Measurements from ENCODE around the gene NR1D1.

NR1D1 gene

DNA sequence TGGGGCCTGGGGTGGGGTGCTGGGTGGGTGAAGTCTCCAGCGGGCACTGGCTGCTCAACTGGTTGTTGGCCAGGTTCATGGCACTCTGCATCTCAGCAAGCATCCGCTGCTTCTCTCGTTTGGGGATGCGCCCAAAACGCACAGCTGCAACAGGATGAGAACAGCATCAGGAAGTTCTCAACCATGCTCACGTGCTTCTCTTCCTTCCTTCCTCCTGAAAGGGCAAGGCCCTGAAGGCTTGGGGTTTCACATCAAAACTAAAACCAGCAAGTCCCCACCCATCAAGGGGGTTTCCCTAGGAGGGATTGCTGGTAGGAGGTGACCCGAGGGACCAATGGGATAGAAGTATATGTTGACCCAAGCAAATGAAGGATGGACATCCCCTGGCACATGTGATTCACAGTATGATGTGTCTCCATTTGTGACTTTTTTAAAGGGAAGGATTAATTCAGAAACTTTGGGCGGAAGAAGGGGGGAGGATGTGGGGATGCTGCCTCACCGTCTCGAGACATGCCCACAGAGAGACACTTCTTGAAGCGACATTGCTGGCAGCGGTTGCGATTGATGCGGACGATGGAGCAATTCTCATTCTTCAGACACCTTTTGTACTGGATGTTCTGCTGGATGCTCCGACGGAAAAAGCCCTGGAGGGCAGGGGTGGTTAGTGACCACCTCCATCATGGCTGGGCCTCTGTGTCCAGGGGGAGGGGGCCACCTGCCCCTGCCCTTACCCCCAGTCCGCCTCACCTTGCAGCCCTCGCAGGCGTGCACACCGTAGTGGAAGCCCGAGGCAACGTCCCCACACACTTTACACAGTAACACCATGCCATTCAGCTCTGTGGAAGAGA, 4.2 kb downstream of the NR1D1 start:
- no peak for DNase-seq

DNA sequence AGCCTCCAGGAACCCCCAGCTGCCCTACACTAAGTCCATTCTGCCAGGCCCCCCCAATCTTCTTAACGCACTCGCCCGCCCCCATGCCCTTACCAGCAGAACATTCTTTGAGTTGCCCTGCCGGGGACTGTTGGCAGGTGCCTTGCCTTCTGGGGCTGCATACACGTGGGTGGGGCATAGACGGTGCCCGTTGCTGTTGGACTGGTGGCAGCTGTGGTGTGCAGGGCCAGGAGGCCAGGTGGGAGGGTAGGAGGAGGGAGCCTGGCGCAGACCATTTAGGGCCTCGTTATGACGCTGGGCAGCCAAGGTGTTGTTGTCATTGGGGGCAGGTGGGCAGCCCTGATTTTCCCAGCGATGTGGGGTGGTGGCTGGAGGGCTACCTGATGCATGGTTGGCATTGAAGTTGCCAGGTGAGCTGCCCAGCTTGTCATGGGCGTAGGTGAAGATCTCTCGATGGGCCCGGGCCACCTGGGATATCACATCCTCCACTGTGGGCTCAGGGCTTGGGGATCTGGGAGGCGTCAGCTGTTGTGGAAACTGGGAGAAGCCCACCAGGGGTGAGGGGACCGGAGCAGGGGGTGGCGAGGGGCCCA, 4.9 kb downstream of the NR1D1 start:
- DNase-seq, result no peak

DNA sequence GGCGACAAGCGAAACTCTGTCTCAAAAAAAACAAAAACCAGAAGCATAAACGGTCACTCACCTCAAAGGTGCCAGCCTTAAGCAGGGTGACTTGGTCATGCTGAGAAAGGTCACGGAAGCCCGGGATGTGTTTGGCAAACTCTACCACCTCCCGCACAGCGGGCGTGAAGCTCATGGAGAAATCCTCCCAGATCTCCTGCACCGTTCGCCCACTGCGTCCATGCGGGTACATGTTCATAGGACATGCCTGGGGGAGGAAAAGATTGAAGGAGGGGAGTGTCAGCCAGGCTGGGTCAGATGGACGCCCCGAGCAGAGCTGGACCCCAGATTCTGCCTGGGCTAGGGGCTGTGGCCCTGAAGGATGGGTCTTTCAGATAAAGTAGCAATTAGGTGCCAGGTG, 5.5 kb downstream of the NR1D1 start:
- no peak for DNase-seq

- no peak for DNase-seq
Observed at GRCh38 chr17:40093580-40094201, 6.7 kb downstream of the NR1D1 start.

DNA sequence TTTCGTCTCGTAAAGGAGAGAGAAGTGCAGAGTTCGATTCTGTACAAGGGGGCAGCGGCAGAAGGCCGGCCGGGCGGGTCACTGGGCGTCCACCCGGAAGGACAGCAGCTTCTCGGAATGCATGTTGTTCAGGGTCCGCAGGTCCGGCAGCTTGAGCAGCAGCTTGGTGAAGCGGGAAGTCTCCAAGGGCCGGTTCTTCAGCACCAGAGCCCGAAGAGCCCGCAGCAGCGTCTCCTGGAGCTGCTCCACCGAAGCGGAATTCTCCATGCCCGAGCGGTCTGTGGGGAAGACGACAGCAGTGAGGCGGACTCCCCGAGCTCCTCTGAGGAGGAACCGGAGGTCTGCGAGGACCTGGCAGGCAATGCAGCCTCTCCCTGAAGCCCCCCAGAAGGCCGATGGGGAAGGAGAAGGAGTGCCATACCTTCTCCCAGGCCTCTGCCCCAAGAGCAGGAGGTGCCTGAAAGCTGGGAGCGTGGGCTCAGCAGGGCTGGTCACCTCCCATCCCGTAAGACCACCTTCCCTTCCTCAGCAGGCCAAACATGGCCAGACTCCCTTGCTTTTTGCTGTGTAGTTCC, 7.3 kb downstream of the NR1D1 start:
- no peak for DNase-seq

GRCh38 chr17:40092581-40092980, 7.8 kb downstream of the NR1D1 start:
- DNase-seq, result no peak

GRCh38 chr17:40091691-40092397, 8.5 kb downstream of the NR1D1 start:
- DNase-seq, result no peak

DNA sequence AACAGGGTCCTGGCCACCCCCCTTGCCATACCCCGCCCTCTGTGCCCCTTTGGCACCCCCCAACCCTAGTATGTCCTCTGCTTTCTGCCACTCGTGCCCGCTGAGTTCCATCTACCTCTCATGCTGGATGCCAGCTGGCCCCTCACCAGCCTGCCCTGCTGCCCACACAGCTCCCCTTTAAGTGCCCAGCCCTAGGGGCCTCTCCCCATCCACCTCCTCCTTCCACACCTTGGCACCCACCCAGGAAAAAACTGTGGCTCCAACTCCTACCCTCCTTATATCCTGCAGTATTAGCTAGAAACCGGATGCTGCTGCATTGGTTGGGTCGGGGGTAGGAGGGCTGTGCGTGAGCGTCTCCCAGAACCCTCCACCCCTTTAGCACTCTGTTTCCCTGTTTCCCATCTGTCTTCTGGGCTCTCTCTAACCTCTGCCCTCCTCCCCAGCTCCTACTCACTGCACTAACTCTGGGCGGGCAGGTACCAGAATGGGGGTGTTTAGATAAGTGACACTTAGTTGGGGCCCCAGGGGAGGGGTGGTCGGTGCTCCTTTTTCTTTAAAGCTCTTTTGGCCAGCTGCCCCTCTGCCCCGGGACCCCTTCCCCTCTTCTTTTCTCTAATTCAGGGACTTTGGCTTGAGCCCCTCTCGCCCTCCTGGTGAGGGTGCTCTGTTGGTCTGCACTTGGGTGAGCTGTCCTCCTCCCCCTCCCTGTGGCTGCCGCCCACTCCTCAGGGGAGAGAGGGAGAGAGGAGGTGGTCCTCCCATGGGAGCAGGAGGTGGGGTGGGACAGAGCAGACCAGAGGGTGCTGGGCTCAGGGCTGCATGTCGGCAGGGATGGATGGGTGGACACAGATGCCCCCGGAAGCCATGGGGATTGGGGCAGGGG, 9.9 kb downstream of the NR1D1 start:
- DNase-seq, result no peak

- no peak for DNase-seq
Observed at GRCh38 chr17:40089077-40089895, 11.1 kb downstream of the NR1D1 start.

DNA sequence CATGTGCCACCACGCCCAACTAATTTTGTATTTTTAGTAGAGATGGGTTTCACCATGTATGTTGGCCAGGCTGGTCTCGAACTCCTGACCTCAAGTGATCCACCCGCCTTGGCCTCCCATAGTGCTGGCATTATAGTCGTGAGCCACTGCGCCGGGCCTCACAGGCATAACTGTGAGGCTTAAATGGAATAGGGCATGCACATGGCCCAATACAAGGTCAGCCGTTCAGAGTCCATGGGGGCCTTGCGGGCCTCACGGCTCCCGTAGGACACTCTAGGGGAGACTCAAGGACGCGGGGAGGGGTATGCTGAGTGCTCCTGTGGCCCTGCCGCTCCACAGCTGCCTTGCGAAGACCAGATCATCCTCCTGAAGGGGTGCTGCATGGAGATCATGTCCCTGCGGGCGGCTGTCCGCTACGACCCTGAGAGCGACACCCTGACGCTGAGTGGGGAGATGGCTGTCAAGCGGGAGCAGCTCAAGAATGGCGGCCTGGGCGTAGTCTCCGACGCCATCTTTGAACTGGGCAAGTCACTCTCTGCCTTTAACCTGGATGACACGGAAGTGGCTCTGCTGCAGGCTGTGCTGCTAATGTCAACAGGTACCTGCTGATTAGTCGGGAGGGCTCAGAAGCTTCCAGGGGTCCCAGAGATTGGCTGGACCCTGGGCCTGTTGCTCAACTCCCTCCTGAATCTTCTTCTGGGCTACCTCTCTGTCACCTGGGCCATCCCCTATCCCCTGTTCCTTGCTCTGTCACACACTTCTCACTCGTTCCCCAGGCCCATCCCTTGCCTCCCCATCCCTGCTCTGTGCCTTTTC, 12.3 kb downstream of the NR1D1 start:
- no peak for DNase-seq

DNA sequence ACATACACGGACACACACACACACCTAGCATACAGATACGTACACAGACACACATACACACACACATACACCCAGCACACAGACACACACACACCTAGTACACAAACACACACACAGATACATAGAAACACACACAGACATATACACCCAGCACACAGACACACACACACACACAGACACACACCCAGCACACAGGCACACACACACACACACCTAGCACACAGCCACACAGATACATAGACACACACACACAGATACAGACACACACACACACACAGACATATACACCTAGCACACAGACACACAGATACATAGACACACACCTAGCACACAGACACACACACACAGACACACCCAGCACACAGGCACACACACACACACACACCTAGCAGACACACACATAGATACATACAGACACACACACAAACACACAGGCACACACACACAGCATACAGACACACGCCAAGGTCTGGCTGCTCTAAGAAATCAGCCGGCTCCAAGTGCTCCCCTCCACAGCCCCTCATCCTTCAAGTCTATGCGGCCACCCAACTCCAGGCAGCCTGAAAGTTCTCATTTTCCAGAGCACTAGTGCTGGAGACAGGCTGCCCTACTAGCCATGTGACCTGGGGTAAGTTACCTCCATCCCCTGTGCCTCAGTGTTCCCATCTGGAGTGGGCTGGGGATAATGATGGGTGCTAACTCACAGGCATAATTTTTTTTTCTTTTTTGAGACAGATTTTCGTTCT, 13.2 kb downstream of the NR1D1 start:
- no peak for DNase-seq

GRCh38 chr17:40086150-40087044, 14.0 kb downstream of the NR1D1 start:
- no peak for DNase-seq

- no peak for DNase-seq
Observed at GRCh38 chr17:40084477-40084876, 15.9 kb downstream of the NR1D1 start.

- DNase-seq, result no peak
Observed at GRCh38 chr17:40079545-40079944, 20.8 kb downstream of the NR1D1 start.

- no peak for DNase-seq
Observed at GRCh38 chr17:40076591-40076990, 23.8 kb downstream of the NR1D1 start.

DNA sequence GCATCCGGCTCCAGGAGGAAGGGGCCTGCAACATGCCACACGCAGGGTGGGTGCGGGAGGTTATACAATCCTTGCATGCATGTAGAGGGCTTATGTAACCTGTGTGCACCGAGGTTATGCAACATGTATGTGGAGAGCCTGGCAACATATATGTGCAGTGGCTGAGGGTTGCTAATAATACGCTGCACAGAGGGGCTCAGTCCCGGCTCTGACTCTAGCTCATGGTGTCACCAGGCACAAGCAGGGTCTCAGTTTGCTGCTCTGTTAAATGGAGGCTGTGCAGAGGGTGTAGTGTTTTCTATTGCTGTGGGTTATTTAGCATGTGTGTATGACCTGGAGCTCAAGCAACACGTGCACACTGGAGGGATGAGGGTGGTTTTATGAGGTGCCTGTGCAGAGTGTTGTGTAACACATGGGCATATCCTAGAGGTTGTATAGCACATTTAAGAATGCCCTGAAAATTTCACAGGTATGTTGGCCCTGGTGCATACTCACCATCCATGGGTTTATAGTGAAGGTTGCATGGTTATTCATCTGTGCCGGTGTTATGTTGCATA, 24.4 kb downstream of the NR1D1 start:
- no peak for DNase-seq

DNA sequence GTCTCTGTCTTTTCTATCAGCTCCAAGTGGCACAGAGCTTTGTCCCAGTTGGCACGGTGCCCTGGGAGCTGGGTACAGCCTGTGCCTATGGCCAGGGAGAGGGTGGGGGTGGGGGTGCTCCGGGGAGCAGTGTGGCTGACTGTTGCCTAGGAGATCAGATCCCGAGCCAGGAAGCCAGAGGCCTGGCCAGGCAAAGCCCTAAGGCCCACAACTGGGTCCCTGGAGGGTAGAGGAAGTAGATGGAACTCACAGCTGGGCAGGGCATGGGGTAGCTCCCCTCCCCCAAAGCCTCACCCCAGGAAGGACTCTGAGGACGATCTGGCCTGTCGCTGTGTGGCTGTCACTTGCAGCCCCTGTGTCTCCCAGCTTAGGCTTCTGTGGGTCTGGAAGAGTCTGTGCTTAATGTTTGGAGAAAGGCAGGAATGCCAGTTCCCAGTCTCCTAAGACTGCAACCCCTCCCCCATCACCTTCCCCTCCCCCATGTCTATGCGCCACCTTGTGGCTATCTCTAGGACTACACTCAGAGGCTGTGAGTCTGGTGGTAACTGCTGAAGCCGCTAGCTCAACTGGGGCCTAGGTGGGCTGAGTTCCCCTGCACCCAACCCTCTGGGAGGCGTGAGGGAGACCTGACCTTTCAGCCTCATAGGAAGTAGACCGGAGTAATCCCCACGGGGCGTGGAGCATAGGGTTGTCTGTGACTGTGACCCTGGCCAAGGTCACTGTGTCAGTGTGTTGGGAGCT, 25.0 kb downstream of the NR1D1 start:
- peak; percentile 23 for DNase-seq

DNA sequence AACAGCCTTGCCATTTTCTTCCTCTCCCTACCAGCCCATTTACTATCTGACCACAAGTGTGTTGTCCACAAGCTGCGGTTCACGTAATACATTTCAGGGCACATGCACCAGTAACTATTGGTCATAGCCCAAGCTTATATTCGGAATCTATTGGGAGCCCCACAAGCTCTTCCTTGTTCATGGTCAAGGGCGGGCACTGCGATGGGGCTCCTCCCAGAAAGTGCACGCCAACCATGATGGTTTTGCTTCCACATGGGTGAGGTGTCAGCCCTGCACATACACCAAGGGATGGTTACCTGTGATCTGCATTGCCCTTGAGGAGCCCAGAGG, 25.6 kb downstream of the NR1D1 start:
- DNase-seq, result no peak

Measured in NCI-H446 treated with DMSO at 0.1 percent for 48 hours (cell line).